ENCODE data around the gene IL17RB.

Gene IL17RB

DNA sequence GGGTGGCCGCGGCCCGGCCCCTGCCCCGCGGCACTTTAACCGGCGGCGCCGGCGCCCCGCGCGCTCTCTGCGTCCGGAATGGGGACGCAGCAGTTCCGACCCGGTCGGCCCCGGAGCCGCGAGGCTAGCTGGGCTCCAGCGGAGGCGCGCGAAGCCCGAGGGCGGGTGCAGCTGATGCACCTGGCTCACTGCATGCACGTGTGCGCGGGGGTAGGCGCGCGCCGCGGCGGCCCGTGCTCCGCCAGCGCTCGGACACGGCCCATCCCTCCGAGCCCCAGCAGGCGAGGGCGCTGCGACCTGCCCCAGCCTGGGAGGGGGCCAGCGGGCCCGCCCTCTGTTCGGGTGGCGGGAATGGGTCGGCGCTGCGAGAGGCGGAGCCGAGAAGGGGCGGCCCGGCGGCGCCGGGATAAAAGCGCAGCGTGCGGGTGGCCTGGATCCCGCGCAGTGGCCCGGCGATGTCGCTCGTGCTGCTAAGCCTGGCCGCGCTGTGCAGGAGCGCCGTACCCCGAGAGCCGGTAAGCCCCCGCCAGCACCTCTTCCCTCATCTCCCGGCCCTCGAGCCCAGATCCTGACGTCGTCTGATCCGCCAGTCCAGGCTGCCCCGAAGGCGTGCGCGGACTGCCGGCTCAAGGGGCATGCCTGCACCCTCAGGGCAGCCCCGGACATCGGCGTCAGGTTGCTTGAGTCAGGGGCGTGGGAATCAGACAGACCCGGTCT is at the start of gene IL17RB, which contains the start of gene CHDH:
Gene IL17RB, plus strand, starts transcription at position 435 of the 717 bp plus-strand sequence. Its CDS starts 21 bp downstream, at position 456.
Gene CHDH, minus strand, starts transcription at position 286 of the 717 bp plus-strand sequence. CDS start 22,411 bp downstream, outside the sequence.
- in situ Hi-C loops (cut with MboI; ENCODE audit: low sequenced_read_pairs): no loop called here

- in situ Hi-C loops (cut with MboI; ENCODE audit: low sequenced_read_pairs): no loop called here
These were observed 48.2 kb upstream of the IL17RB start for GRCh38 chr3:53798144-53798543.

DNA sequence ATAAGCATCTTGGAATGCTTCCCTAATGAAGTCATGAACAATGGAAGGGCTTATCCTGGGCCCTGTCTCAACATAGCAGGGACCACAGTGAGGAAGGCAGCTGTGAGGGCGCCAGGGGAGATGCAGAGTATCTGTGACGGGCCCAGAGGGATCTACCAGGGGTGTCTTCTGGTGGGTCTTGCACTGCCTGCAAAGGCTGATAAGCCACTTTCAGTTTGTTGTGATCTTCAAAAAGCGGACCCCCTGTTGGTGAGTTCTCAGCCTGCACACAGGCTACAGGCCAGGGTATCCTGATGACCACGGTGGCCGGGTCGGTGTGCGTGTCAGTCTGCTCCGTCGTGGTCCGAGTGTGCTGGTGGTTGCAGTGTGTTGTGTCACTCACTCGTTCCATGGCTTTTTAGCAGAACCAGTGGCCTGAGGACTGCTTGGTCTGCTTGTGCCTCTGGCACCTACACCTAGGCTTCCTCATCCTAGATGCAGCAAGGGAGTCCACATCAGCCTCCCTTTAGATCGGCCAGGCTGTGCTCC is 47.0 kb upstream of the IL17RB start:
- in situ Hi-C loops (cut with MboI; ENCODE audit: low sequenced_read_pairs): no loop called here

DNA sequence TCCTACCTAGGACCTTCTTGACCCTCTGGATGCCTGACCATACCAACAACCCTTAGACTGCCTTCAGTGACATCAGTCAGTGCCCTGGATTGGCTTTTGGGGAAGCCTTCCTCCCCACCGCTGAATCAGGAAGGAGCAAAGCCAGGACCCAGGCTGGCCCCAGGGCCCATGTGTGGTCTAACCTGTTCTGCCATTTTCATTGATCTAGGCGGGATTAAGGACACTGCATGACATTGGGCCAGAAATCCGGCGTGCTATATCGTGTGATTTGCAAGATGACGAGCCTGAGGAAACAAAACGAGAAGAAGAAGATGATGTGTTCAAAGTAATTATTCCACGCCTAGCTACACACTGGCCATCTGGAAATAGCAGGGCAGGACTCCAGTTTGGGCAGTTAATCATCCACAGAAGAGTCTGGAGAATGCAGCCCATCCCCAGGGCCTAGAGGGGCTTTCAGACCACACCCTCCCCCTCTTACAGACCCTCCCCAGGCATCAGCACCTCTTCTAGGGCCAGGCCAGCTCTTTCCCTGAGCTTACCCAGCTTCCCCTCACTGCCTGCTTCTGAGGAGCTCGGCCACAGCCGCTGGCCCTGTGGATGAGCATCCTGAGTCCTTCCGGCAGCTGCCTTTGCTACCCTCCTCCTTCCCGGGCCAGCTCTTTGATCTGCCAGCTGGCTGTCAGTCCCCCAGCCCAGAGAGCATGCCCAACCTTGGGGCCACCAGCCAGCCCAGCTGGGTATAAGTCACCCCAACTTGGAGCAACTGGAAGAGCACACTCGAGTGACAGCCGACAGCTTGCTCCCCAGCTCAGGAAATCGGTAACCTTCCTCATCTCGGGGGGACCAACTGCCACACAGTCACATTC is 46.1 kb upstream of the IL17RB start:
- in situ Hi-C loops (cut with MboI; ENCODE audit: low sequenced_read_pairs): no loop called here

DNA sequence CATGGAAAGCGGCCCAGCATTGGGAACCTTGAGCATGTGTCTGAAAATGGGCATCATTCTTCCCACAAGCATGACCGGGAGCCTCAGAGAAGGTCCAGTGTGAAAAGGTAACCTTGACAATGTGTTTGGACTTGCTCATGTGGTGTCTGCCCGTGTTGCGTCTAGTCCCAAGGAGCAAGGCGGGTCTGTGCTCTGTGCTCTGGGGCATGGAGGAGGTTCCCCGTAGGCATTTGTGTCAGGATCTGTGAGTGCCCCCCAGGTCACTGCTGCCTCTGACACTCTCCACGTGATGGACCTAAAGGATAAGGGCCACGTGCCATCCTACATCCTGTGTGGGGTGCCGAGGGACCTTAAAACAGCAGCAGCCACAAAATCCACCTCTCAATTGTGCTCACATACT is 45.0 kb upstream of the IL17RB start:
- in situ Hi-C loops (cut with MboI; ENCODE audit: low sequenced_read_pairs): no loop called here

- in situ Hi-C loops (cut with MboI; ENCODE audit: low sequenced_read_pairs): no loop called here
These were observed 44.0 kb upstream of the IL17RB start for GRCh38 chr3:53802256-53802880.

DNA sequence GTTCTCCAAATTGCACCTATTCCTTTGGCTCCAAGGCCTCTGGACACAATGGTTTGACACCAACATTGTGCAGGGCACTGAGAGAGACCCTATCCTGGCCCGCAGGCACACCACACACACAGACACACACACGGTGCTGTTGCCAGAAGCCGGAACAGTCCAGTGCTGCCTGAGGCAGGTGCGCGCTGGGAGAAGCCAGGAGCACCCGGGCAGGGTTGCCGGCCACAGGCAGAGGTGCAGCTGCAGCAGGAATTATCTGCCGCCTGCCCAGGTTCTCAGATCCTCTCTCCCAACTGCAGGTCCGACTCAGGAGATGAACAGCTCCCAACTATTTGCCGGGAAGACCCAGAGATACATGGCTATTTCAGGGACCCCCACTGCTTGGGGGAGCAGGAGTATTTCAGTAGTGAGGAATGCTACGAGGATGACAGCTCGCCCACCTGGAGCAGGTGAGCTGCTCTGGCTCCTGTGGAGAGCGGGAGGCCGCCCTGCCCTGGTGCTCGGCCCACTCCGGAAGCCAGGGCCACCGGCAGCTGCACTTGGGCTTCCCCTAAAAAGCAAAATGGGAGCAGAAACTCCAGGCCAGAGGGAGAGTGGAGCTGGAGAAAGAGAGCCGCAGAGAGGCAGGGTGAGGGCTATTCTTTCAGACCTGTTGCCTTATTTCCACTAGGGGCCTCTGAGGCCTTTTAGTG is 43.1 kb upstream of the IL17RB start:
- in situ Hi-C loops (cut with MboI; ENCODE audit: low sequenced_read_pairs): no loop called here

DNA sequence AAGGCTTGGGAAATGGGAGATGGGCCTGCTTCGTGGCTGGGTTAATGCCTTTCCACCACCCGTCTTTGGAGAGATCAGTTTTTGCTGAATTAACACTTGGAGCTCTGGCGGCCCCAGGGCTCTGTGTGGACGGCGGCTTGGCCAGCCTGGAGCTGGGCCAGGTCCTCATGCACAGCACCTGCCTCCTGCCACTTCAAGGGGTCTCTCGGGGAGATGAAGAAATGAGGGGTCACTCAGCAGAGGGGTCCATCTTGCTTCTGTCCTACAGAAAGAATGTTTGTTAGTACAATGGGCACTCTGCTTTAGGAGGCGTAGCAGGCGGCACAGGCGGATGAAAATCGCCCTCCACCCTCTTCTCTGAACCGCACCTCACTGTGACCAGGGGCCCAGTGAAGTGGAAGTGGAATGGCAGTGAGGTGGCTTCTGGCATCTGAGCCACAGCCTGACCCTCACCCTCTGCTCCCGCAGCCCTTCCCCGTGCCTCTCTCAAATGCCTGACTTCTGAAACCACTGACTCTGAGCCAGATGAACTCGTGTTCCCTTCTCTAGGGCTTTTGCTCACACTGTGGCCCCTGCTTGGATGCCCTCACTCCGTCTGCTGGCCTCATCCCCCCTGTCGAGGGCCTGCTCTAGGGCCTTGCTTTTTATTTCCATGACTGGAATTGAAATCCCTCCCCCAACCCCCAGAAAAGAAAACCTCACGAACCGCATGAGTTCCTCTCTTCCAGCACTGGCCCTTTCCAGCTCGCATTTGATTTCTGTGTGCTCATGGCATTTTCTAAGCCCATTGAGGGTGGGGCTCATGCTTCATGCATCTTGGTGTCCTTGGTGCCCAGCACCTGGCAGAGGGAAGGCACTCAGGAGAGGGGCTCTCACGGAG is 42.3 kb upstream of the IL17RB start:
- in situ Hi-C loops (cut with MboI; ENCODE audit: low sequenced_read_pairs): no loop called here

DNA sequence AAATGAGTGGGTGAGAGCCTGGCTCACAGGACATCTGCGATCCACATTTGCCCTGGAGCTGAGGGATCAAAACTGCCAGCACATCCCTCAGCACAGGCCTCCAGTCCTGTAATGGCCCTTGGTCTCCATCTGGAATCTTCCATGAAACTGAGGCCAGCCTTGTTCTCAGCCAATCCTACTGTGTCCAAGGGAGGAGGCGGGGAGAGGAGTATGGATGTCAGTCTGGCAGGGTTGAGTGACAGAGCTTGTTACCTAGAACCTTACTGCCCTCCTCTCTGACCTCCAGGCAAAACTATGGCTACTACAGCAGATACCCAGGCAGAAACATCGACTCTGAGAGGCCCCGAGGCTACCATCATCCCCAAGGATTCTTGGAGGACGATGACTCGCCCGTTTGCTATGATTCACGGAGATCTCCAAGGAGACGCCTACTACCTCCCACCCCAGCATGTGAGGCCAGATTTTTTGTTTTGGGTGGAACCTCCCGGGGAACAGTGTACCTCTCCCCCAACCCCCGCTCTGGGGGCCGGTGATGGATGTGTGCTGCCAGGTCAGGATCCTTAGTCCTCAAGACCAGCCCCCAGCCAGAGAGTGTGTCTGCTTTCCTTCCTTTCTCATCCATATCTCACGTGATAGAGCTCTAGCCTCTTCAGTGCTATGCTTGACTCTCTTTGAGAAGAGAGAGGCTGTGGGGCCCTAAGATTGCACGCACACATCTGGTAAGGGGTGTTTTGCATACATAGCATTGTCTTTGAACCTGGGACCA is 41.5 kb upstream of the IL17RB start:
- in situ Hi-C loops (cut with MboI; ENCODE audit: low sequenced_read_pairs): no loop called here

- in situ Hi-C loops (cut with MboI; ENCODE audit: low sequenced_read_pairs): no loop called here
These were observed 40.8 kb upstream of the IL17RB start for GRCh38 chr3:53805463-53806159.

DNA sequence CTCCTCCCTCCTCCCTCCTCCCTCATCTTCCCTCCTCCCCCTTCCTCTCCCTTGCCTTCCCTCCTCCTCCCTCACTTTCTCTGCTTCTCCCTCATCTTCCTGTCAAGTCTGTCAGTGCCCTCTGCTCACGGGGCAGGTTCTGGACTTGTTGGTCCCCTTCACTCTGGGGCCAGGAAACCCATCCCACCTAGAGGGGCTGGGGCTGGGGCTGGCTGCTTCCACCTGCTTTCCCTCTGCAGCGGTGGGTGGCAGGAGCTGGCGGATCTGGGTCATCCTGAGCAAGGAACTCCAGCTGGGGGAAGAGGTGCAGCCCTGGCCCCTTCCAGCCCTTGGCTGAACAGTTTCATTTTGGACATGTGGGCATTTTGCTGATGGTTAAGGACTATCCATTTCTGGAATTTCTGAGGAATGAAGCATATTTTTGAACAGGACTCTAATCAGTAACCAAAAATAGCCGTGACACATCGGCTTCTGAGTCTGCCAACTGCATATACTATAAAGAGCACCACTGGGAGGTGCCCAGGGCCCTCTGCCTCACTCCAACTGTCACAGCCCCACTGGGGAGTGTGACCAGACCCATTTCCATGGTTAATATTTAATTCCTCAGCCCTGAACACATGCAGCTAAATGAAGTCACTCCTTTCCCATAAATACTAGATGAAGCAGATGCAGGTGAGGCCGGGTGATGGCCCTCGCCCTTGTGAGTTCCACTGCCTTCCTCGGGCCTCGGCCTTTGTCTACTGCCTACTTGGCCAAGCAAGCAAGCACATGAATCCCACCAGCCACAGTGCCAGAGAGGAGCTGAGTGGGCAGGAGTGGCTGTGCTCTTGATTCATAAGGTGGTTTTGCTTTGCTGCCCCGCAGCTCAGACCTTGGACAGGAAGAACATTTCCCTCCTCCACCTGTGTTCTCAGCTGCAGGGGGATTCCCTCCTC is 39.9 kb upstream of the IL17RB start:
- in situ Hi-C loops (cut with MboI; ENCODE audit: low sequenced_read_pairs): no loop called here

- in situ Hi-C loops (cut with MboI; ENCODE audit: low sequenced_read_pairs): no loop called here
These were observed 39.1 kb upstream of the IL17RB start for GRCh38 chr3:53807117-53807810.

DNA sequence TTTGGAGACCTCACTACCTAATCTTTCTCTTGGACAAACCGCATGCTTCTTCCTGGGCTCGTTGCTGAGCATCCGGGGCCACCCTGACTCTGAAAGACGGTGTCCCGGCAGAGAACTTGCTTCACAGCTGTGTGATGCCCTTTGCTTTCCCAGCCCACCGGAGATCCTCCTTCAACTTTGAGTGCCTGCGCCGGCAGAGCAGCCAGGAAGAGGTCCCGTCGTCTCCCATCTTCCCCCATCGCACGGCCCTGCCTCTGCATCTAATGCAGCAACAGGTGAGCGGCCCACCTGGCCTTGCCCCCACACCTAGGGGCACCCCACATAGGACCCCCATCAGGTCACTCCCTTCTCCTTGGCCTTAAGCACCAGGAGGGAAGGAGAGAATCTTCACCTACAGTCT is 37.9 kb upstream of the IL17RB start:
- in situ Hi-C loops (cut with MboI; ENCODE audit: low sequenced_read_pairs): no loop called here

GRCh38 chr3:53809267-53809666 is 37.1 kb upstream of the IL17RB start:
- in situ Hi-C loops (cut with MboI; ENCODE audit: low sequenced_read_pairs): no loop called here

GRCh38 chr3:53809764-53810400 is 36.5 kb upstream of the IL17RB start:
- in situ Hi-C loops (cut with MboI; ENCODE audit: low sequenced_read_pairs): no loop called here

Data from HL-60/S4 treated with retinoic acid at 250 ng/mL for 4 days and 3 days (cell line).